Rectal smooth muscle tissue (tissue), 1 donor: ENCODE results near the gene ROS1.
"Not testable (repeated sequence)": the region's sequence is repeated elsewhere in the genome, so short reads cannot be mapped to it uniquely, and the experiment has no call there.

Source experiments
- H3K27ac ChIP-seq: one replicate; pipeline ENCODE4 v1.7.0; 2013; ENCODE audit warnings: low read depth, low read length, inconsistent platforms
- H3K27me3 ChIP-seq: one replicate; pipeline ENCODE4 v1.7.0; 2013; ENCODE audit warnings: low read length; ENCODE audit not compliant: control insufficient read depth, insufficient read depth
- H3K36me3 ChIP-seq: one replicate; pipeline ENCODE4 v1.7.0; 2013; ENCODE audit warnings: low read length; ENCODE audit not compliant: control insufficient read depth, insufficient read depth
- H3K4me1 ChIP-seq: one replicate; pipeline ENCODE4 v1.7.0; 2013; ENCODE audit warnings: low read length; ENCODE audit not compliant: control insufficient read depth, insufficient read depth
- H3K4me3 ChIP-seq: one replicate; pipeline ENCODE4 v1.7.0; 2013; ENCODE audit warnings: low read length
- H3K9ac ChIP-seq: one replicate; pipeline ENCODE4 v1.7.0; 2013; ENCODE audit warnings: low read length

The ROS1 gene

GRCh38 chr6:117456250-117456649 is 30.5 kb upstream of the ROS1 start:
- no peaks in the 10 kb centered on the region for H3K36me3 ChIP-seq
- H3K4me1 ChIP-seq, result no peaks in the 10 kb centered on the region
- no peaks in the 10 kb centered on the region for H3K27me3 ChIP-seq
- H3K9ac ChIP-seq, result no peak overlapping the region
- H3K27ac ChIP-seq, result no peak overlapping the region
- H3K4me3 ChIP-seq, result no peak overlapping the region

- H3K27ac ChIP-seq, result no peak overlapping the region
- H3K36me3 ChIP-seq, result no peaks in the 10 kb centered on the region
- H3K4me1 ChIP-seq, result no peaks in the 10 kb centered on the region
- no peaks in the 10 kb centered on the region for H3K27me3 ChIP-seq
- H3K4me3 ChIP-seq, result no peak overlapping the region
- H3K9ac ChIP-seq, result no peak overlapping the region
These were observed 25.9 kb upstream of the ROS1 start for GRCh38 chr6:117451671-117452070.

GRCh38 chr6:117449549-117450439 is 24.1 kb upstream of the ROS1 start:
- Histone ChIP-seq H3K4me3 (no peak overlapping the region), H3K4me1 (no peaks in the 10 kb centered on the region)

GRCh38 chr6:117448732-117449485 is 23.2 kb upstream of the ROS1 start:
- Histone ChIP-seq H3K9ac (no peak overlapping the region), H3K4me1 (no peaks in the 10 kb centered on the region), H3K36me3 (no peaks in the 10 kb centered on the region), H3K4me3 (no peak overlapping the region), H3K27me3 (no peaks in the 10 kb centered on the region), H3K27ac (no peak overlapping the region)

More at GRCh38 chr6:117449549-117450439, 24.1 kb upstream of the ROS1 start:
- H3K27me3 ChIP-seq, result no peaks in the 10 kb centered on the region
- no peaks in the 10 kb centered on the region for H3K36me3 ChIP-seq
- H3K27ac ChIP-seq, result no peak overlapping the region
- H3K9ac ChIP-seq, result no peak overlapping the region

- no peak overlapping the region for H3K27ac ChIP-seq
These were observed 22.3 kb upstream of the ROS1 start for GRCh38 chr6:117448011-117448410.

GRCh38 chr6:117446861-117447260 is 21.1 kb upstream of the ROS1 start:
- Histone ChIP-seq H3K4me1 (no peaks in the 10 kb centered on the region), H3K4me3 (no peak overlapping the region), H3K9ac (no peak overlapping the region), H3K27me3 (no peaks in the 10 kb centered on the region), H3K36me3 (no peaks in the 10 kb centered on the region), H3K27ac (no peak overlapping the region)

More at GRCh38 chr6:117448011-117448410, 22.3 kb upstream of the ROS1 start:
- H3K36me3 ChIP-seq, result no peaks in the 10 kb centered on the region
- no peak overlapping the region for H3K4me3 ChIP-seq
- no peaks in the 10 kb centered on the region for H3K27me3 ChIP-seq
- no peaks in the 10 kb centered on the region for H3K4me1 ChIP-seq
- H3K9ac ChIP-seq, result no peak overlapping the region

- no peaks in the 10 kb centered on the region for H3K36me3 ChIP-seq
These were observed 18.9 kb upstream of the ROS1 start for GRCh38 chr6:117444600-117444999.

GRCh38 chr6:117442313-117442712 is 16.6 kb upstream of the ROS1 start:
- not testable (repeated sequence) for H3K4me1 ChIP-seq, H3K36me3 ChIP-seq, H3K9ac ChIP-seq, H3K4me3 ChIP-seq, H3K27me3 ChIP-seq, H3K27ac ChIP-seq

More at GRCh38 chr6:117444600-117444999, 18.9 kb upstream of the ROS1 start:
- H3K27ac ChIP-seq, result no peak overlapping the region
- no peaks in the 10 kb centered on the region for H3K4me1 ChIP-seq
- no peak overlapping the region for H3K9ac ChIP-seq
- no peaks in the 10 kb centered on the region for H3K27me3 ChIP-seq
- no peak overlapping the region for H3K4me3 ChIP-seq

GRCh38 chr6:117441824-117442264 is 16.1 kb upstream of the ROS1 start:
- H3K4me3 ChIP-seq, result no peak overlapping the region
- H3K4me1 ChIP-seq, result no peaks in the 10 kb centered on the region
- no peaks in the 10 kb centered on the region for H3K27me3 ChIP-seq
- H3K9ac ChIP-seq, result no peak overlapping the region
- H3K36me3 ChIP-seq, result no peaks in the 10 kb centered on the region
- H3K27ac ChIP-seq, result no peak overlapping the region

- no peak overlapping the region for H3K4me3 ChIP-seq
- H3K27ac ChIP-seq, result no peak overlapping the region
These were observed 15.2 kb upstream of the ROS1 start for GRCh38 chr6:117440706-117441525.

GRCh38 chr6:117432273-117432672 is 6.5 kb upstream of the ROS1 start:
- no peaks in the 10 kb centered on the region for H3K27me3 ChIP-seq
- no peak overlapping the region for H3K9ac ChIP-seq
- H3K4me3 ChIP-seq, result no peak overlapping the region
- no peak overlapping the region for H3K27ac ChIP-seq
- no peaks in the 10 kb centered on the region for H3K4me1 ChIP-seq
- no peaks in the 10 kb centered on the region for H3K36me3 ChIP-seq

More at GRCh38 chr6:117440706-117441525, 15.2 kb upstream of the ROS1 start:
- no peak overlapping the region for H3K9ac ChIP-seq
- H3K4me1 ChIP-seq, result no peaks in the 10 kb centered on the region
- H3K36me3 ChIP-seq, result no peaks in the 10 kb centered on the region
- H3K27me3 ChIP-seq, result no peaks in the 10 kb centered on the region

- H3K9ac ChIP-seq, result no peak overlapping the region
- H3K4me1 ChIP-seq, result no peaks in the 10 kb centered on the region
- H3K36me3 ChIP-seq, result no peaks in the 10 kb centered on the region
- no peaks in the 10 kb centered on the region for H3K27me3 ChIP-seq
- H3K4me3 ChIP-seq, result no peak overlapping the region
- no peak overlapping the region for H3K27ac ChIP-seq
These were observed 2.0 kb downstream of the ROS1 start for GRCh38 chr6:117423754-117424153.
